GM19351 (cell line): ENCODE measurements around the gene ADAMTS13.
"Not testable (repeated sequence)": the region's sequence is repeated elsewhere in the genome, so short reads cannot be mapped to it uniquely, and the experiment has no call there.

Experiments
- ATAC-seq: cut with Tn5 transposase; IDR thresholded peaks from one replicate; pipeline ENCODE4 v1.9.1; 2021; ENCODE audit warnings: mild to moderate bottlenecking, moderate library complexity; ENCODE audit not compliant: unreplicated experiment

The ADAMTS13 gene

GRCh38 chr9:133423216-133423615 is 1.0 kb downstream of the ADAMTS13 start:
- no peak for ATAC-seq

- ATAC-seq: no peak
Measured at GRCh38 chr9:133424187-133424586, 2.0 kb downstream of the ADAMTS13 start.

GRCh38 chr9:133425049-133425632 is 3.0 kb downstream of the ADAMTS13 start:
- ATAC-seq: no peak

GRCh38 chr9:133426011-133426410 is 3.8 kb downstream of the ADAMTS13 start:
- no peak for ATAC-seq

- ATAC-seq: no peak
Measured at GRCh38 chr9:133427658-133428348, 5.6 kb downstream of the ADAMTS13 start.

- ATAC-seq: no peak
Measured at GRCh38 chr9:133428617-133429101, 6.5 kb downstream of the ADAMTS13 start.

- no peak for ATAC-seq
Measured at GRCh38 chr9:133429214-133429613, 7.0 kb downstream of the ADAMTS13 start.

- ATAC-seq: no peak
Measured at GRCh38 chr9:133429641-133430161, 7.5 kb downstream of the ADAMTS13 start.

GRCh38 chr9:133430244-133430643 is 8.1 kb downstream of the ADAMTS13 start:
- ATAC-seq: no peak

- no peak for ATAC-seq
Measured at GRCh38 chr9:133433351-133433843, 11.2 kb downstream of the ADAMTS13 start.

GRCh38 chr9:133436681-133437080 is 14.5 kb downstream of the ADAMTS13 start:
- no peak for ATAC-seq

- ATAC-seq: no peak
Measured at GRCh38 chr9:133437753-133438531, 15.8 kb downstream of the ADAMTS13 start.

GRCh38 chr9:133439337-133439736 is 17.2 kb downstream of the ADAMTS13 start:
- no peak for ATAC-seq

- ATAC-seq: peak; percentile 50
Measured at GRCh38 chr9:133440874-133441273, 18.7 kb downstream of the ADAMTS13 start.

- no peak for ATAC-seq
Measured at GRCh38 chr9:133441571-133441970, 19.4 kb downstream of the ADAMTS13 start.

GRCh38 chr9:133443248-133443647 is 21.1 kb downstream of the ADAMTS13 start:
- no peak for ATAC-seq

GRCh38 chr9:133443982-133444381 is 21.8 kb downstream of the ADAMTS13 start:
- no peak for ATAC-seq

GRCh38 chr9:133445293-133445969 is 23.3 kb downstream of the ADAMTS13 start:
- no peak for ATAC-seq

GRCh38 chr9:133448487-133448972 is 26.4 kb downstream of the ADAMTS13 start:
- ATAC-seq: no peak

GRCh38 chr9:133449760-133450159 is 27.6 kb downstream of the ADAMTS13 start:
- no peak for ATAC-seq

GRCh38 chr9:133451865-133452264 is 29.7 kb downstream of the ADAMTS13 start:
- ATAC-seq: not testable (repeated sequence)
